T follicular helper cell (primary cell): ENCODE measurements around the gene SLIT3.

Experiments used
- DNase-seq: peaks from one replicate; pipeline ENCODE4 v3.0.0-alpha.2; 2020; ENCODE audit warnings: low read depth

Gene SLIT3

DNA sequence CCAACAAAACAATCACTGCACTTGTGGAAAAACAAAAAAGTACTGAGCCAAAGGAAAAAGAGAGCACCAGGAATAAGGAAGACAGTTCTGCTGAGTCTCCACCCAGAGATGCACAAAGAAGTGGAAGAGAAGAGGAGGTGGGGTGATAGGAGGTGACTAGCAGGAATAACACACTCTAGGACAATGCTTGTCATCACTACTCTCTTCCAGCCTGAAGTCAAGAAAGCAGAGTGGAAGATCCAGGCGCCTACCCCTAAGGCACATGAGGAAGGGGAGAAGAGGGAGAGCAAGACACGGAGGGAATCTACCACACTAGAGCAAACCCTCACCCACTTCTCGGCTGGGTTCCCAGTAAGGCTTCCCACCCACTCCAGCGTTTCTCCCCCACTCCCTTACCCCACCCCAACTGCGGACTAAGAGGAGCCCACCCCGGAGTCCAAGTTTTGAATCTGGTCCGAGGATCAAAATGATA lies 1.7 kb downstream of the SLIT3 start:
- DNase-seq: no peak

DNA sequence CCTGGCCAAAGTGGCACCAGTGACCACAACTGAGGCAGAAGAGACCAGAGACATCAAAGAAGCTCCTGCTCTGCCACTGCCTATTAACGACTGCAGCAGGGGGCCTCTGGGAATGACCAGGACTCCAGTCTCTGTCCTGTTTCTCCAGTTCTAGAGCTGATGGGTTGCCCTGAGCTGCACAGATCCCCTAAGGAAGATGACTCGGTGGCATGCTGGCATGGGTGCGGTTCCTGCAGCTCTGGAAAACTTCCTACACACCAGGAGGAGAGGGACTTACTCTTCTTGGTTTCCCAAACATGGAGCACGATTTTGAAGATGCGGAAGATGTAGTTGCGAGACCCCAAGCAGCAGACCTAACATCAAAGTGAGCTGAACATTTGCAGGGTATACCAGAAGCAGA lies 2.7 kb downstream of the SLIT3 start:
- DNase-seq: no peak

- no peak for DNase-seq
Measured at GRCh38 chr5:169296419-169297143, 4.4 kb downstream of the SLIT3 start.

DNA sequence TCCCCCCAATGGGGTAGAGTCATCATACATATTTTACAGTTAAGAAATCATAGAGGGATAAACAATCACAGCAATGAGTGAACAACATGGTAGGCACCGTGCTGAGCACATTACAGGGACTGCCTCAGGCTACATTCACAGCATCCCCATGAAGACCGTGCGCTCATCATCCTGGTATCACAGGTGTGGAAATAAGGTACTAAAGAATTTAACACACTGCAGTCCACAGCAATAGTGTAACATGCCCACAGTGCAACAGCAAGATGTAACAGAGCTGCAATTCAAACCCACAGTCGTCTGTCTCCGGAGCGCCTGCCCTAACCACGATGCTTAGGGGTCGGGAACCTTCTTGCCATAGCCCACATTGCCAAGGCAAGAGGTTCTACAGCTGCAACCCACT lies 5.6 kb downstream of the SLIT3 start:
- DNase-seq: no peak

- no peak for DNase-seq
Measured at GRCh38 chr5:169294621-169295020, 6.3 kb downstream of the SLIT3 start.

GRCh38 chr5:169291877-169292276 lies 9.1 kb downstream of the SLIT3 start:
- no peak for DNase-seq

GRCh38 chr5:169290895-169291294 lies 10.0 kb downstream of the SLIT3 start:
- DNase-seq: no peak

DNA sequence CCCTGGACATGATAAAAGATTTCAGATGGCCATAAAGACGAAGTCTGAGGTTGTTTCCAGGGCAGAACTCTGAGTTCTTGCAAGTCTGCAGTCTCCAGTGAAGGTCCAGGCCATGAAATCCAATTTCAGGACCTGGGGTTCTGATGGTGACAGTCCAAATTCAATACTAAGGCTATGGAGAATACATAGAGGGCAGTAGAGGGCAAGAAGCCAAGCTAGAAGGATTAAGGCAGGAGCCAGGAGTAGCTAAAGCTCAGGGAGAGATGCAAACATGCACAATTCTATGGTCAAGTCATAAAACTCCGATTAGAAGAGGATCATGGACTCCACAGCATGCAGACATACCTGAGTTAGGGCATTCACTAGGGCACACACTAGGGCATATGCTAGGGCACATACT lies 11.4 kb downstream of the SLIT3 start:
- no peak for DNase-seq

DNA sequence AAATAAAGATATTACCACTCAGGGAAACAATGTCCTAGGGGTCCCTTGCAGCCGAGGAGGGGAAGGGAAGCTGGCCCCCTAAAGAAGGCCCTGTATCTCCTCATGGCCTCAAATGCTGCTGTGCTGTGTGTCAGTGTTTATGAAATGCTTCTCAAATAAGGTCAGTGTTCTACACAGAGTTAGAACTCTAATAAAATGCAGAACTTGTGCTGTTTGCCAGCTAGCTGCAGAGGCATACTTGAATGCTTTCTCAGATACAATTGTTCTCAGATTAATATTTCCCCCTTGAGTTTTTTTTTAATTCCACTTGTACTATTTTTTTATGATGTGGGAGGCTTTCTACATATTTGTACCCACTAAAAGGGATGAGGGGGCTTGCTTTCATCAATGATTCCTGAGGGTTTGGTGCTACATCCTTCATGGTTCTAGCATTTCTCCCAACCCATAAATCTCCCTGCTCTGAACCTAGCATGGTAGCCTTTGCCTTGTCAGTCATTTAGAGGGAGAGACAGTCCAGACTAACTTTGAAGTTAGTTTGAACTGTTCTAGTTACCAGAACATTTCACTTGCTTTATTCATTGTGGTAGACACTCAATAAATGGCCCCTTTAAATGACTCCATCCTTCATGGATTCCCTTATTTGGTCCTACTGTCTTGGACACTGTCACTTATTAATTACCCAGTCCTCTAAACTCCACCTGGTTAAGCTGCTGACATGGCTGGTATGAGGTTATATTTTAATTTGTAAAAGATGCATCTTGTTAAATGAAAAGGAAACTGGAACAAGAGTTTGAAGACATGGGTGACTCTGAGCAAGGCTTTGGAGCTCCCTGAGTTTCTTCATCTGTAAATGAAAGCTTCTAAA lies 12.6 kb downstream of the SLIT3 start:
- no peak for DNase-seq

- DNase-seq: no peak
Measured at GRCh38 chr5:169287529-169287928, 13.4 kb downstream of the SLIT3 start.

- DNase-seq: no peak
Measured at GRCh38 chr5:169286572-169287300, 14.2 kb downstream of the SLIT3 start.

GRCh38 chr5:169283887-169284286 lies 17.1 kb downstream of the SLIT3 start:
- no peak for DNase-seq

DNA sequence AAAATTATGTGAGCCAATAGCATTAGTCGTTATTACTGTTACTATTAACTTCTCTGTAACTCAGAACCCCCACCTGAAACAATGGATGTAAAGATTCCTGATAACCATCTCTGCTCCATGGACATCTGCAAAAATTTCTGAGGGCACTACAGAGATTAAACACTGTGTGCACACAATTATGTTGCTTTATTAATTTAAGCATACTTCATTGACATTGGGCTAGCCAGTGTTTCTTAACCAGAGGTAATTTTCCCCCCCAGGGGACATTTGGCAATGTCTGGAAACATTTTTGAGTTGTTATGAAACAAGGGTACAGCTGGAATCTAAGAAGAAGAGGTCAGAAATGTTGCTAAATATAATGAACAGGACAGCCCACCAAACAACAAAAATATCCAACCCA lies 19.3 kb downstream of the SLIT3 start:
- DNase-seq: no peak

DNA sequence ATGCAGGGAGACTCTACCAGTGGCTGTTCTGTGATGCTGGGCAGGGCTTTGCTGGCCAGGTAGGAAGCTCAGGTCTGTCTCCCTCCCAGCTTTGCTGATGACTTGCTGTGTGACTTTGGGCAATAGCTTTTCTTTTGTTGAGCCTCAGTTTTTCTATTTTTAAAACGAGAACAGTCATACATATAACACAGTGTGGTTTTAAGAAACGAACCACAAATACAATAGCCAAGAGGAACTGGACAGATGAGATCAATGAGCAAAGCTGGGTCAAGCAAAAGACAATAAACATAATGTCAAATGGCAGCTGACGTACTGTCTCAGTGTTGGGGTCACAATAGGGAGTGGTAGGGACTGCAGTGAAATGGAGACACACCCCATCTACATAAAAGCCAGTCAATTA lies 20.2 kb downstream of the SLIT3 start:
- DNase-seq: no peak

- no peak for DNase-seq
Measured at GRCh38 chr5:169280286-169280685, 20.7 kb downstream of the SLIT3 start.

DNA sequence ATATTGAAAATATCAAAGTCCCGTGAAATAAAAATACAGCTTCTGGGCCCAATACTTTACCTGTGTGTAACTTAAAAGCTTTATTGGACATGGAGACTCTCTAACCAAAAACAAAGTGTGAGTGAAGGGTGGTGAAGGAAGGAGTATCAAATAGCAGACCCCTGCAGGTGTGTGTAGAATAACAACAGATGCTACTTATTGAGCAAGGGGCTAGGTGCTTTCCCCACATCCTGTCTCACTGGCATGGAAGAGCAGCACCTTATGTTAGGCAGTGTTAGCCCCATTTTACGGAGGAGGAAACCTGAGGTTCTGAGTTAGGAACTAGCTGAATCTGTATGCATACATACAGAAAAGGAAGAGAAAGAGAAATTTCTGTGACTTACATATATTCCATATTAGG lies 21.8 kb downstream of the SLIT3 start:
- DNase-seq: no peak

DNA sequence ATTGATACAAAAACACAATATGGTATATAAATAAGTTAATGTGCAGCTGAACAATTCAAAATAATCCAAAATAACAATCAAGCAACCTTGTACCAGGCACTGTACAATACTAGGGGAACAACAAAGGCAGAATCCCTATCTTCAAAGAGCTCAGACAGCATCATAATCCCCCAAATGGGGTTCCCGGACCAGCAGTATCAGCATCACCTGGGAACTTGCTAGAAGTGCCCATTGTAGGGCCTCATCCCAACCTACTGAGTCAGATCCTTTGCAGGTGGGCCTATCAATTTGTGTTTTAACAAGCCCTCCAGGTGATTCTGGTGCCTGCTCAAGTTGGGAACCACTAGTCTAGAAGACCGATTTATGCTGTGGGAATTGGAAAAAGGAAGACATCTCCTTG lies 27.1 kb downstream of the SLIT3 start:
- no peak for DNase-seq

DNA sequence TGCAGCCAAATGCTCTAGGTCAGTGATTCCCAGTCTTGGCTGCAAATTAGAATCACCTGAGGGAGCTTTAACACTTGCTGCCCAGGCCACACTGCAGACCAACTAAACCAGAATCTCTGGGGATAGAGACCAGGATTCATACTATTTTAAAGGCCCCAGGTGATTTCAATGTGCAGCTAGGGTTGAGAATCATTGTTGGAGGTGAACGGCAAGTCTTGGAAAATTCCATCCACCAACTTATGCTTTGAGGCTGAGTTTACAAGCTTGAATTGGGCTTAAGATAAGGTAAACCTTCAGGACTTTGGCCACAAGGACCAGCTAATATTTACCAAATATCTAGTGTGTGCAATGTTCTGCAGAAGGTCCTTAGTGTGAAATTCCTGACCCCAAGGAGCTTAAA lies 27.5 kb downstream of the SLIT3 start:
- DNase-seq: no peak

- DNase-seq: no peak
Measured at GRCh38 chr5:169272731-169273427, 28.1 kb downstream of the SLIT3 start.

- no peak for DNase-seq
Measured at GRCh38 chr5:169272111-169272510, 28.8 kb downstream of the SLIT3 start.

DNA sequence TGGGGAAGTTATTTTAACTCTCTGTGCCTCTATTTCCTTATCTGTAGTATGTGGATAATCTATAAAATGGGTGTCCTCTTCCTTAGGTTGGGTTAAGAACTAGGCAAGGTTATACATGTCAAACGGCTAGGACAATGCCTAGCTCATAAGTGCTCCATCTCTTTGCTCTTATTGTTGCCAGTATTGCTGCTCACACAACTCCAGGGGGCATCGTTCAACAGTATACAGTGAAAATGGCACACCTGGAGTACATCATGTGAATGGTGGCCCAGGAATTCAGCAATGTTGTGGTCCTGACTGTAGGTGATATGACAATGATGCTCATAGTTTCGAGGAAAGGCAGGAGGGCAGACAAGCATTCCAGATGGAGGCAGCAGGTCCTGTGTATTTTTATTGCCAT lies 30.1 kb downstream of the SLIT3 start:
- no peak for DNase-seq

GRCh38 chr5:169268019-169268418 lies 32.9 kb downstream of the SLIT3 start:
- no peak for DNase-seq
